IPS DF 4.7 (cell line): ENCODE measurements around the gene CLHC1.
"Not testable (repeated sequence)": the region's sequence is repeated elsewhere in the genome, so short reads cannot be mapped to it uniquely, and the experiment has no call there.

Experiments used
- DNase-seq: peaks from one replicate; pipeline ENCODE4 v3.0.0-alpha.2; 2013; ENCODE audit warnings: low spot score; ENCODE audit errors: extremely low read depth

Gene CLHC1

GRCh38 chr2:55153584-55154299, 78.4 kb downstream of the CLHC1 start:
- DNase-seq = no peak

DNA sequence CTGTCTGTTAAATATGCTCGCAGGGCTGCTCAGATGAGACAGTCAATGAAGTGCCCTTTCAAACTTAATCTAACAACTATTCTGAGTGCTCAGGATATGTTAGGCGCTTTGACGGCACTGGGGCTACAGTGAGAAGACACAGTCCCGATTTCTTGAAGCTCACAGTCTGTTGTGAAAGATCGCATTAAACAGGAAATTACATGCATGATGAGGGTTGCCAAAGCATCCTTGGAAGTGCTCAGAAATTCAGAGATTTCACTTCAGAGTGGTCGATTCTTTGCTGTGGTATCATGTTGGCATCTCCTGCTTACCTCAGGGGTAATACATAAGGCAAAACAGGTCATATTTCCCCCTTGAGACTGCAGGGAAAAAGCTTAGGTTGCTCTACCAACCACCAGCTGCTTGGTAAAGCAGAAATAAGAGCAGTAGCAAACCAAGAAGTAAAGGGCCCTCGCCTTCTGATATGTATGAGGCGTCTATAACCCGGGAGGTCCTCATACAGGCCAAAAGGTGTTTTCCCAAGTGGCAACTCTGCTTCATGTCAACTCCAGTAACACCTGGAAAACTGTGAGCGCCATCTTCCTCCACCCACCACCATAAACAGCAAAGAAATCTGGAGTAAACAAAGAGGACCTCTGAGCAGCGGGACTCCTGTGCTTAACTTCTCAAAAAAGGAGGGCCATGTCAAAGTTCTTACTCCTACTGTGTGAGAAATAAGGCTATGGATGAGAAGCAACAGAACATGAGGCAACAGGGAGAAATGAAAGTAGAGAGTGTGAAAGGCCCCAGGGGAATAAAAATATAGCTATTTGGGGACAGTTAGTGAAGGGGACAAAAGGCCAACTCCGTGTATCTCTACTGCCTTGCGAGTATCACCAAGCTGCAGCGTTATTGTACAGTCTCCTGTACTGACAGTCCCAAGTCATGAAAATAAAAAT, 79.3 kb downstream of the CLHC1 start:
- DNase-seq = no peak

DNA sequence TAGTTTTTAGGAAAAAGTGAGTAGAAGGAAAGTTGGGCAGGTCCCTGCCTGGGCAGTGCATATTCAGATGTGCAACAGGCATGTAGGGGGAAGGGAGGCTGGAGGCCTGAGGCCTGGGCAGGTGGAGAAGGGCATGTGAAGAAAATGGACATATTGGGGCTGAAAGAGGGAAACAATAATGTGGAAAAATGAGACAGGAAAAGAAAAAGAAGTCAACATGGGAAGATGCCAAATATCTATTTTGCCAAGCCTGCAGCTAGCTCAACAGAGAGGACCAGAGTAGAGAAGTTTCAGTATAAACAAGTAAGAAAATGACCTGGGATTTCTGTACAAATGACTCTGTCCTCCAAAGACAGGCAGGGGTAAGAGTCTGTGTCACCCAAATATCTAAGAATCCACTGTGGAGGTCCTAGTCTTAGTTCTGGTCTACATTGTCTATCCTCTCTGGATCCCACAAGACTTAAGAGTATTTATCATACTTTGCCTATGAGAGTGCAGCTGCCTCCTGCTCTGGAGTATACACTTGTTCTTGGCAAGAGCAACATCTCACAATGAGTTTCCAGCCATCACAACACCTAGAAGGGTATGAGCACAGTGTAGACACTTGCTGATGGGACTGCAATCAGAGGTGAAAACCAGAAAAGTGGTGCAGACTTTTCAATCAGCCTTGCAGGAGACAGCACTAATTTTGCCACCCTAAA, 80.2 kb downstream of the CLHC1 start:
- DNase-seq = no peak

- DNase-seq = no peak
Measured at GRCh38 chr2:55150834-55151233, 81.3 kb downstream of the CLHC1 start.

DNA sequence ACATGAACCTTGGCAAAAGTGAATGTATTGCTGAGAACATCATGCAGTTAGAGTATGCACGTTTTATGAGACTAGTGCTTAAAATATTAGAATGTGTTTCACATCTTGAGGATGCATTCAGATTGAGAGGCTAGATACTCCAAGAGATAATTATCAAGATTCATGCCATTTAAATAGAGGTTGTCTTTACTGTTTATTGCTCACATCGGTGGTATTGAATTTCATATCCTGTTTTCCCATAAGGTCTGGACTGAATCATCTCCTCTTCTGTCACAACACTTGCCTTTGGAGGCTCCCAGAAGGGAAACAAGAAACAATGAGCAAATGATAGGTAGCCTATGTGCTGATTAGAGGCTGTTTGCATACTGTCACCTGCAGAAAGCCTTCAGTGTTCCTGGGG, 83.8 kb downstream of the CLHC1 start:
- no peak for DNase-seq

- no peak for DNase-seq
Measured at GRCh38 chr2:55147531-55147930, 84.6 kb downstream of the CLHC1 start.

DNA sequence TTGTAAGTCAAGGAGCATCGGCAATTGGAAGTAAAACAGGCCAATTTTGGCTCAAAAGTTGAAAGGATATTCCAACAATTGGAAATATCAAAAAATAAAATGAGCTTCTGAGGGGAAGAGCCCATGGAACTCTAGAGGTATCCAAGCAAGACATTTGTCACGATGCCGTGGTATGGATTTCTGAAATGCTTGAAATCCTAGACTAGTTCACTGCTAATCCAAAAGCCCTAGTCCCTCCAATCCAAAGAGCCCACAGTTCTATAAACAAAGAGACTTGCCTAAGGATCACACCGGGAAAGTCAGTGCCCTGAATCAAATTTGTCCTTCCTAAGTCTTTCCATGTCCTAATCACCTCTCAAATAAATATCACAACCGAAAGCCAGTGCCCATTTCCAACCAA, 85.1 kb downstream of the CLHC1 start:
- DNase-seq = no peak

- no peak for DNase-seq
Measured at GRCh38 chr2:55146263-55146662, 85.8 kb downstream of the CLHC1 start.

- no peak for DNase-seq
Measured at GRCh38 chr2:55144922-55145820, 86.9 kb downstream of the CLHC1 start.

- DNase-seq = not testable (repeated sequence)
Measured at GRCh38 chr2:55143706-55144105, 88.4 kb downstream of the CLHC1 start.

DNA sequence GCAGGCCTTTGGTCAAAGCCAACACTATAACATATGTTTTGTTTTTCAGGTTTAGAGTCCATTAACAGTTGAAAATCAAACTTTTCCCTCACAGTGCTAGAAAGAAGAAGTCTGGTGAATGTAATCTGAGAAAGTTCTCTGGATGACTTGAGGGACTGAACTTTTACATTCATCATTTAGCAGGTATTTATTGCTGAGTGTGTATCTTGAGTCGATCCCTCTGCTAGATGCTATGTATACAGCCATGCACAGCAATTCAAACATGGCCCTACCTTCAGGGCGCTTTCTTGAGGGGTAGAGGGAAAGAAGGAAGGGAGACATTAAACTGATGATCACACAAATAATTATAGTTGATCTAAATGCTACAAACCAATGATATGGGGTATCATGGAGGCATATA, 89.6 kb downstream of the CLHC1 start:
- no peak for DNase-seq

DNA sequence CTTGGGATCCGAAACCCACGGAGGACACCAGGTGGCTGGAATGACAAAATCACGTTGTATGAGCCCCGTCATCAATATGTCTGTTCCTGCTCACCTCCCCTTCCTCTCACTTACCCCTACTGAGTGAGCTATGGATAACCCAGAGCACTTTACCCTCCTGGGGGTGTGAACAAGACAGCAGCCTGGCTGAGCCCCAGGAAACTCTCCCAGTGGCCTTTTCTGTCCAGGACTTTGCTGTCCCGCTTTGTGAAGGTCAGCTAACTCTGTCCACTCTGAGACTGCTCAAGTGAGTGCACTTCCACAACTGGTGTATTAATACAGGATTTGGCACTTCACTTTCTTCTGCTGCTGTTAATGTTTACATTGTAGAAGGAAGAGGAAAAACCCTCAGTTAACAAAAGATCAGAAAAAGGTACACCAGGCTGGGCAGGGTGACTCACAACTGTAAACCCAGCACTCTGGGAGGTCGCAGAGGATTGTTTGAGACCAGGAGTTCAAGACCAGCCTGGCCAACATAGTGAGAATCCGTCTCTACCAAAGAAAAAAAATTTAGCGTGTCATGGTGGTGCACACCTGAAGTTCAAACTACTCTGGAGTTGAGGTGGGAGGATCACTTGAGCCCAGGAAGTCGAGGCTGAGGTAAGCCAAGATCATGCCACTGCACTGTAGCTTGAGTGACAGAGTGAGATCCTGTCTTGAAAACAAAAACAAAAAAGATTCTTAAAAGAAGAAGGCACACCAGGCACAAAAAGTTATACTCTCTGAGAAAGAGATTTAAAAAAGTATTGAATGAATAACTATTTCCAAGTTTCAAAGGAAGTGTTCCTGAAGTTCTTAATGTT, 90.3 kb downstream of the CLHC1 start:
- DNase-seq = no peak

GRCh38 chr2:55140316-55141219, 91.5 kb downstream of the CLHC1 start:
- no peak for DNase-seq

- no peak for DNase-seq
Measured at GRCh38 chr2:55139305-55139704, 92.8 kb downstream of the CLHC1 start.

DNA sequence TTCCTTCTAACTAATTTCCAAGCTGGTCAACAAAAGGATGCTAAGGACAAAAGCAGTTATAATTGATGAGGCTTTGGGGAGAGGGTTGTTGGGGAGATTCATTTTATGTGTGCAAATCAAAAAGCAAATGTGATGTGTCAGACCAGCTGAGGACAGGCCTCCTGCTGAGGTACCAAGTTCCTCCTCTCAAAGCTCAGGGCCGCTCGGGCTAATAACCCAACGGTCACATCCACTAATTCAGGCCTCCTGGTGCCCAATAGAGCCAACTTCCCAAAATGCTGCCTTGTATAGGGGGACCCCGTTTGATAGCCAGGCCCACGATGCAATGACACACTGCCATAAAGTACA, 93.2 kb downstream of the CLHC1 start:
- DNase-seq = no peak

DNA sequence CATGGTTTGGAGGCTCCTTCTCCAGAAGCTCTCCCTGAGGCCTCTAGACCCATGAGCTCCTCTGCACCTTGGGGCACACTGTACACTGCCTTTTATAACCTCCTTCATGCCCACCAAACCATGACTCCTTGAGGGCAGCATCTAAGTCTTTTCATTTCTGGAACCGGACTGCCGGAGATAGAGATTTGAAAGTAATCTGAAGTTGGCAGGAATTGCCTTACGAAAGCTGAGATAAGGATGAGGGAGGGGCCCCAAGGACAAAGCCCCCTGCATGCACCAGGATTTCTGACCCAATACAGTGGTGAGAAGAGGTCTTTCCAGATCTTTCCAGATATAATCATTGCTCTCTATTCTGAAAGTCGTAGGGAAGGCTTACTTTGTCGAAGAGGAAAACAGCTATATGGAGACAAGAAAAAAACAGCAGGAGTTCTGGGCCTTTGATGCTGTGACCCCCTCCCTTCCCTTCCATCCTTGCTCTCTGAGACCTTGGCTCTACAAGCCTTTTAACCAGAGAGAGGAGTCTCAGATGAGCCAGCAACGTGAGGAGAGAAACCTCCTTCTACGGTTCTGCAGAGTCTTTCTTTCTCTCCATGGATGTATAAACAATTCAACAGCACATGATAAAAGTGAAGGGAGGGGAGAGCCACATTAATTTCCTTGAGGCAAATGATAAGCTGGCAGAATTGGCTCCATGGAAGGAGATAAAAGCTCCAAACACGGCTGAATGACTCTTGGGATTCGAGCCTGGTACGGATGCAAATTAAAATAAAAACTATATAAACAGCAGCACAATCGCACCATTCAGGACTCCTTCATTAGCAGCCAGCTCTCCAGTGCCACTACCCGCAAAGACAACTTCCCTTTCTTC, 93.8 kb downstream of the CLHC1 start:
- no peak for DNase-seq

GRCh38 chr2:55137024-55137958, 94.8 kb downstream of the CLHC1 start:
- DNase-seq = no peak
